Stimulated activated CD4-positive, alpha-beta T cell treated with anti-CD3 and anti-CD28 coated beads, Interleukin-1b, Interleukin-23, amount 100 ng/mL, for 1 hour (primary cell): ENCODE measurements around the gene ZDHHC14.
A peak's percentile ranks its signal among the peaks of the same experiment; 100 is the strongest.
"Not testable (repeated sequence)": the region's sequence is repeated elsewhere in the genome, so short reads cannot be mapped to it uniquely, and the experiment has no call there.

Experiments
- DNase-seq, 2 donors: peaks; one replicate each; pipeline ENCODE4 v3.0.0-alpha.2; 2020; ENCODE audit warnings: low read depth in 2 of 2

ZDHHC14 gene

DNA sequence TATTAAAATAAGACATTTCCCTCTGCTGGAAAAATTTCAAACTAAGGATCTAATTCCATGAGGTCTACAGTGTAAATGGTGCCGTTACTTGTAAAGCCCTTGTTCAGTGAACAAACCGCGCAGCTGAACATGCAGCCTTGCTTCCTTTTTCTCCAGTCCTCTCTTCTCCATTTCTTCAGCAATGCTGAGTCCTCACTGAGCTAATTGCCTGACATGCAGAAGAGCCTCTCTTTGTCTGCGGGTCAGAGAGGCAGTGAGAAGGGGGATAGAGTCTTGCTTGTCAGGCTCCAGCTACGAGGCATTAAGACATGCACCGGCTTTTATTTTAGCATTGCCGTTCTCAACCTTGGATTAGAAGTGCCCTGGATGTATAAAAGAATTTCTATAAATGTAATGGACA lies 25.7 kb downstream of the ZDHHC14 start:
- DNase-seq, result no peak

GRCh38 chr6:157407646-157408045 lies 26.7 kb downstream of the ZDHHC14 start:
- DNase-seq, result no peak

DNA sequence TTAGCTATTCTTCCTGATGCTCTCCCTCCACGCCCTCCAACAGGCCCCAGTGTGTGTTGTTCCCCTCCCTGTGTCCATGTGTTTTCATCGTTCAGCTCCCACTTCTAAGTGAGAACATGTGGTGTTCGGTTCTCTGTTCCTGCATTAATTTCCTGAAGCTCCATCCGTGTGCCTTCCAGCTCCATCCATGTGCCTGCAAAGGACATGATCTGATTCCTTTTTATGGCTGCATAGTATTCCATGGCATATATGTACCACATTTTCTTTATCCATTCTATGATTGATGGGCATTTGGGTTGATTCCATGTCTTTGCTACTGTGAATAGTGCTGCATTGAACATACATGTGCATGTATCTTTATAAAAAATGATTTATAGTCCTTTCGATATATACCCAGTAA lies 27.4 kb downstream of the ZDHHC14 start:
- not testable (repeated sequence) for DNase-seq

DNA sequence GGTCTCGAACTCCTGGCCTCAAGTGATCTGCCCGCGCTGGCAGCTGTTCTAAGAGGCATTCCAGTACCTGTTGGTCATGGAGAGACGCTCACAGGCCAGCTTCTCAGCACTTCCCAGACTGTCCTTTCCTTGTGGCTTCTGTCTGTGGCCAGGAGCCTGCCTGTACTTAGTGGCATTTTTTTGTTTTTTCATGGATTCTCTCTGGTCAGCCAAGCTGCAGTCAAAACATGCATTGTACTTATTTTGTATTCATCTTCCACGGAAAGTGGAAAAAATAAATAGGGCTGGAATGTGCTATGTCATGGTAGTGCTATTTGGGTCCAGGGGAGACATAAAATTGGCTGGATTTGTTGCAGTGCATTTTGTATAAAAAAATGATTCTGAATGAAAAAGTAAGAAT lies 29.1 kb downstream of the ZDHHC14 start:
- no peak for DNase-seq

DNA sequence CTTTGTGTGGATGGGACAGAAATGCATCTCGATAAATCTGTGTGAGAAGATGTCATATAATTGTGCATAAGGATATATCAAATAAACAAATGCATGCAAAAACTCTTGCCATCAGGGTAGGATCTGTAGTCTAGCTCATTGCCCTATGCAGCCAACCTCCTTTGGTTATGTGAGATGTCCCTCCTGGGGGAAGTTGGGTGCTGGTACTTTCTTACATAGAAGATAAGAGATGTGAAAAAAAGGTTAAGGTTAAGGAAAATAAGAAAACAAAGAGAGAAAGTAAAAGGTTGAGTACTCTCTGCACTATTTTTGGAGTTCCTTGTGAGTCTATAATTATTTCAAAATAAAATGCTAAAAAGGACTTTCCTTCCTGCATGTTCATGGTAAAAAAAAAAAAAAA lies 30.4 kb downstream of the ZDHHC14 start:
- no peak for DNase-seq

DNA sequence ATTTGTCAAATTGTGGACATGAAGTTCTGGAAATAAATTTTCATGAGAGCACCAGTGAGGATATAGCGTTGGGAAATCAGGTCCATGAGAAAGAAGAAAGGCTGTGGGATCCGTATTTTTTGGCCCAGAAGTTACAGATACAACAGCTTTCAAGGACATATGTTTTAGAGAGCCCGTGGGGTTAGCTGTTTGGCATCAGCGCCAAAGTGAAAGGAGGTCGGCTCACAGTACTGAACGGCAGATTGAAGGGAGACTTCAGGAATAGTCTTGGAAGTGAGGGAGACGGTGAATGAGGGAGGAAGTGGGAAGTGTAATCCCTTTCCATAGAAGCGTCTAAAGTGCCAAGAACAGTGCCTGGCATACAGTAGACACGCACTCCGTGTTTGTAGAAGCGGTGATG lies 31.8 kb downstream of the ZDHHC14 start:
- no peak for DNase-seq

DNA sequence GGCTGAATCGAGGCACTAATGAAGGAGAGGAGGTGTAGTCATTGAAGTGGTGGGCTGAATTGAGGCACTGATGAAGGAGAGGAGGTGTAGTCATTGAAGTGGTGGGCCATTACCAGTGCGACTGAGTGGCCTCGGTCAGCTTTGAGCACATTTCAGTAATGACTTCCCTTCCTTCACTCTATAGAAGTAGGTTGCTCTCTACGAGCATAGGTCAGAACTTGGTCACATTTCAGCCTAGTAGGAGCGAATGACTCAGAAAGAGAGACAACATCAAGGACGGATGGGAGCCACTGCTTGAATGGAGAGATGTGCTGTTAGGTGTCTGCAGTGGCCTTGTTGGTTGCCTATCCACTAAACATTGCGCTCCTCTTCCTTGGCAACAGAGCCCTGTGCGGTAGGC lies 39.5 kb downstream of the ZDHHC14 start:
- DNase-seq, result no peak

GRCh38 chr6:157424491-157425020 lies 43.6 kb downstream of the ZDHHC14 start:
- no peak for DNase-seq

- no peak for DNase-seq
Measured at GRCh38 chr6:157427969-157428368, 47.0 kb downstream of the ZDHHC14 start.

- peak in 1 of 2 donors; percentile 45 for DNase-seq
Measured at GRCh38 chr6:157428427-157429202, 47.6 kb downstream of the ZDHHC14 start.

GRCh38 chr6:157429248-157429647 lies 48.3 kb downstream of the ZDHHC14 start:
- no peak for DNase-seq

GRCh38 chr6:157430834-157431233 lies 49.8 kb downstream of the ZDHHC14 start:
- no peak for DNase-seq

- no peak for DNase-seq
Measured at GRCh38 chr6:157432231-157432891, 51.4 kb downstream of the ZDHHC14 start.

DNA sequence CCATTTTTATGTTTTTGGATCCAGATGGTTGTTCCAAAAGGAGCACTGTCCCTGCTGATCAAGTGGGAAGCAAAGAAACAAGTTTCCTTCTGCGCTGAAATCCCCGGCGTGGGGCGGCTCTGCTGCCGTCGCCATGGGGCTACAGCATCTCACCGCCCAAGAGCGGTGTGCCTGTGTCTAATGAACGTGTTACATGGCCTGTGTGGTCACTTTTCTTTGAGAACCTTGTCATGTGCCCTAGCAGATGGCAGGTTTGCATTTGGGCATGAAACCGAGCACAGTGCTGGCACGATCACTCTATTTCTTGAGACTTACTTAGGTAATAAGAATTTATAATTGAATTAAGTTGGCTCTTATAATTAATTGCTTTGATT lies 51.9 kb downstream of the ZDHHC14 start:
- no peak for DNase-seq

GRCh38 chr6:157433678-157434081 lies 52.7 kb downstream of the ZDHHC14 start:
- no peak for DNase-seq

DNA sequence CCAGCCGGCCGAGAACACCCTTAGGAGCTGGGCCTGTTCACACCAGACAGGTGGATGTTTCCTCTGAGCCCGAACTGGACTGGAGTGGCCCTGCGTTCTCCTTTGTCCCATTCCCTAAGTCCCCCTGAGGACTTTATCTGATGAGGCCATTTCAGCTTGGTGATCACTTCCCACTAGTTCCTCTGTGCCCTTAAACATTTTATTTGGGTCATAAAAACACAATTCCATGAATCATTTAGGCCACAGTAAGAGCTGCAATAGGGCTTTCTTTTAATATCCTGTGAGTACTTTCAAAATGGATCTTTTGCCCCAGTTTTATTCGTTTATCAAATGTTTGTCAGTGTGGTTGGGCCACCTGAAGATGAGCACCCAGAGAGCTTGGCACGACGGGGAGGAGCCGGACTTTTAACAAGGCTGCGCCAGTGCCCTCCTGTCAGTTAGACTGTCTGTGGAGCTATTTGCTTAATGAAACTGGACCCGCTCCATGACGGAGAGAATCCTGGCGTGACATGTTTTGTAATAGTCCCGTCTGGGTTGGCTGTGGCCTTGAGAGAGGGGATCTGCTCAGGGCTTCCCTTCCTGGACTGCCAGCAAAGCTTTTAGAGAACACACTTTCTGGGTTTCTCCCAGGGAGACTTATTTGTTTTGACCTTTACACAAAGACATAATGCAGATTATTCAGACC lies 53.5 kb downstream of the ZDHHC14 start:
- DNase-seq, result no peak

GRCh38 chr6:157436219-157436943 lies 55.4 kb downstream of the ZDHHC14 start:
- DNase-seq, result no peak

GRCh38 chr6:157436944-157437336 lies 56.0 kb downstream of the ZDHHC14 start:
- no peak for DNase-seq

DNA sequence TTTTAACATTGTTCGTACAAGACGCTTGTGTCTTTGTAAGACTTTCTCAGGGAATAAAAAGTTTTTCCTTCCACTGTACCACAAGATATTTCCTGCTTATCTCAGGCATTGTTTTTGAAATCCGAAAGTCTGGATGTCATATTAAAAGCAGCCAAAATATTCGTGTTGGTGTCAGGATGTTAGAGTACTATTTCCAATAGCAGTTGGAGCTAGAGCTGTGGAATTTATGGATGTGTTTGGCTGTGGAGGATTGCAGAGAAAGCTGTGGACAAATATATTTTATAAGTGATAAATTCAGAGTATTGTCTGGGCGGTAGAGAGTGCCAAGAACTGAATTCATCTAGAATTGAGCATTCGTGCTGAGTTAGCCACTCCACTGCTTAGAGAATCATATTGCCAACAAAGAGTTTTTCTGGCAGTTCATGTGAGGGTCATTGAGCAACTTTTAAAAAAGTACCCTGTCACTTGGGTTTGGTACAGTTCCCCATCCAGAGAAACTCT lies 57.7 kb downstream of the ZDHHC14 start:
- no peak for DNase-seq

DNA sequence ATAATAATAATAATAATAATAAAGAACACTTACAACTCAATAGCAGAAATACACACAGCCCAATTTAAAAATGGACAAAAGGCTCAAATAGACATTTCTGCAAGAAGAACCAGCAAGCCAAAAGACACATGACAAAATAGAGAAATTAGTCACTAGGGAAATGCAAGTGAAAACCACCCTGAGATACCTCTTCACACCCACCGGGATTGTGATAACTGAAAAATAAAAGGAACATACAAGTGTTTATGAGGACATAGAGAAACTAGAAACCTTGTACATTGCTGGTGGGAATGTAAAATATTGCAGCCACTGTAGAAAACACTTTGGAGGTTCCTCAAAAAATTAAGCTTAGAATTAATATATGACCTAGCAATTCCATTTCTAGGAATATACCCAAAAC lies 59.2 kb downstream of the ZDHHC14 start:
- DNase-seq, result no peak

- no peak for DNase-seq
Measured at GRCh38 chr6:157442291-157442690, 61.3 kb downstream of the ZDHHC14 start.
